ENCODE results near the gene EVI5. TPM values are rescaled to one million over a fixed set of nuclear protein-coding genes. Genes with fewer than 3 reads are reported as not detected.

Gene EVI5
- polyA plus RNA-seq, 3 donors, result 7.6 to 19.4 (median 14.3) TPM

DNA sequence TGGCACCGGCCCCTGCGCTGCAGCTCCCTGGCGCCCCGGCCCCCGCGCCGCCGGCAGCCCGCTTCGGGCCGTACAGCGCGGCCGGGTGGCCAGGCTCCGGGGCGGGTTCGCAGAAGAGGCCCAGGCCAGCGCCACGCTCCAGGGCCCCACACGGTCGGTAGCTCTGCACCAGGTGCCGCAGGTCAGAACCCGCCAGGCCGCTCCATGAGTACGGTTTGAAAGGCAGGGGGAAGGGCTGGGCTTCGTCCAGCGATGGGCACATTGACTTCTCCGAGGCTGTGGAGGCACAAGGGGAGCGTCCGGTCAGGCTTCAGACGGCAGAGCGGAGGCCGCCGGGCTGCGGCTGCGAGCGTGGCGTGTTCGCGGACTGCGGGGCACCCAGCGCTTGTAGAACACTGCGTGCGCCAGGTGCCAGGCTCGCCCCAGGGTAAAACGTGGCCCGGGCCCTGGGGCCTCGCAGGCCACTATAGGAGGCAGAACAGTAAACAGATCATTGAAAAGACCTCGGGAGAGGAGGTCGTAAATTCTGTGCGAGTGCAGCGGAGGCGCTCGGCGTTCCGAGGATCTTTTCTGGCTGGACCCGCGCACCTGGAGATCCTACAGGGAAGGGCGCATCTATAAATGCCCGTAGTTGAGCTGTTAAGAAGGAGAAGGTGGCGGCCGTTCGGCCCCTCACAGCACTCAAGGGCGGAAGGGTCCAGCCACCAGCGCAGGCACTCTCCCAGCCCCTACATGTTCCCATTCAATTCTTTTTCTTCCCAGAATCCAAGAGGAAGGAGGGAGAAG, 303.9 kb downstream of the EVI5 start:
- Mint-ChIP-seq H3K36me3 (peaks cover 4 to 16% of the 10 kb centered on the region in 2 donors), H3K4me3 (peak overlapping the region; percentile 39 to 59), H3K4me1 (peaks cover 41% of the 10 kb centered on the region), H3K27me3 (ENCODE audit: low read depth in 3 of 3) (peaks cover 27 to 38% (median 31%) of the 10 kb centered on the region in 3 donors), H3K27ac (no peak overlapping the region), H3K9me3 (peaks cover 0 to 10% (median 4%) of the 10 kb centered on the region in 7 donors)
- Histone ChIP-seq H3K36me3 (replicated peaks in 1 of 2; ENCODE audit: control insufficient read depth in 1 of 2, insufficient read depth in 2 of 2, low read length in 2 of 2) (no peaks in the 10 kb centered on the region), H3K27ac (ENCODE audit: low read depth in 1 of 2, low read length in 2 of 2) (no peak overlapping the region), H3K27me3 (ENCODE audit: control insufficient read depth in 2 of 2, insufficient read depth in 2 of 2, low read length in 2 of 2) (peaks cover 0 to 31% of the 10 kb centered on the region in 2 donors), H3K4me1 (ENCODE audit: control insufficient read depth in 1 of 2, insufficient read depth in 2 of 2, low read length in 2 of 2) (peaks cover 44 to 51% of the 10 kb centered on the region in 2 donors), H3K4me2 (replicated peaks; ENCODE audit: extremely low read depth, low read length, poor library complexity, severe bottlenecking) (no peak overlapping the region), H3K79me2 (ENCODE audit: insufficient read depth, low read length) (peaks cover 51% of the 10 kb centered on the region), H2AFZ (ENCODE audit: insufficient read depth, low read depth, low read length, poor library complexity, severe bottlenecking) (no peak overlapping the region), H4K20me1 (ENCODE audit: insufficient read depth, low read length) (no peaks in the 10 kb centered on the region), H3K4me3 (replicated peaks in 1 of 3; ENCODE audit: low read depth in 2 of 3, low read length in 3 of 3) (no peak overlapping the region), H3K9me3 (replicated peaks in 1 of 2; ENCODE audit: control insufficient read depth in 1 of 2, insufficient read depth in 1 of 2, low read length in 2 of 2) (no peaks in the 10 kb centered on the region), H3K9ac (ENCODE audit: insufficient read depth, low read length, poor library complexity, severe bottlenecking) (no peak overlapping the region)
- no peak for TF ChIP-seq CTCF (IDR thresholded peaks at IDR 0.05)
- intact Hi-C loops (cut with micrococcal nuclease), result loop anchor here in 1 of 2 donors (10.0 kb wide), 1 partner anchor 176 kb away; no protein-coding TSS in a partner anchor
- WGBS (ENCODE audit: insufficient coverage), result 96% methylated on average over 61 of the region's 65 CpGs
- DNase-seq, result no peak

DNA sequence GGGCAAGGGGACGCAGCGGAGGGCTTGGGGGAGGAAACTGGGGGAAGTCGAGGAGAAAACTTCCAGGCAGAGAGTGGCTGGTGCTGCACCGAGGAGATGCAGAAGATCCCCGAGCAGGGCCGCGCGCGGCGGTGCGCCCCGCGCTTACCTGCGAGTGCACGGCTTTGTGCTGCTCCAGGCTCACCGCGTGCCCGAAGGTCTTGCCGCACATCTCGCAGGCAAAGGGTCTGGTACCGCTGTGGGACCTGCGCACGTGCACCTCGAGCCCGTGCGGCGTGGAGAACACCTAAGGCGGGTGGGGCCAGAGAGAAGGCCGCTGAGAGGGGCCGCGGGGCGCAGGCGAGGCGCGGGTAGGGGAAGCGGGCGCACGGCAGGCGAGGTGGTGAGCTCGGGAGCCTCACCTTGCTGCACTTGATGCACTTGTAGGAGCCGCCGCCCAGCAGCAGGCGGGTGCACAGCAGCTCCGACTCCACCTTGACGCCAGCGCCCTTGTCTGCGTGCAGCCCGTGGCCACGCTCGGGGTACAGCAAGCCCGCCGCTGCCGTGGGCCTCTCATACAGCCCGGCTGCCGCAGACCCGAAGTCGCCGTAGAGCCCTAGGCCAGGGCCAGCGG, 304.6 kb downstream of the EVI5 start:
- Histone ChIP-seq H3K27me3 (ENCODE audit: control insufficient read depth in 2 of 2, insufficient read depth in 2 of 2, low read length in 2 of 2) (peaks cover 0 to 31% of the 10 kb centered on the region in 2 donors), H4K20me1 (ENCODE audit: insufficient read depth, low read length) (no peaks in the 10 kb centered on the region), H3K79me2 (ENCODE audit: insufficient read depth, low read length) (peaks cover 44% of the 10 kb centered on the region), H3K9me3 (replicated peaks in 1 of 2; ENCODE audit: control insufficient read depth in 1 of 2, insufficient read depth in 1 of 2, low read length in 2 of 2) (no peaks in the 10 kb centered on the region), H3K4me1 (ENCODE audit: control insufficient read depth in 1 of 2, insufficient read depth in 2 of 2, low read length in 2 of 2) (peaks cover 44 to 48% of the 10 kb centered on the region in 2 donors), H3K4me2 (replicated peaks; ENCODE audit: extremely low read depth, low read length, poor library complexity, severe bottlenecking) (no peak overlapping the region), H2AFZ (ENCODE audit: insufficient read depth, low read depth, low read length, poor library complexity, severe bottlenecking) (no peak overlapping the region), H3K9ac (ENCODE audit: insufficient read depth, low read length, poor library complexity, severe bottlenecking) (no peak overlapping the region), H3K27ac (ENCODE audit: low read depth in 1 of 2, low read length in 2 of 2) (no peak overlapping the region), H3K4me3 (replicated peaks in 1 of 3; ENCODE audit: low read depth in 2 of 3, low read length in 3 of 3) (no peak overlapping the region), H3K36me3 (replicated peaks in 1 of 2; ENCODE audit: control insufficient read depth in 1 of 2, insufficient read depth in 2 of 2, low read length in 2 of 2) (no peaks in the 10 kb centered on the region)
- Mint-ChIP-seq H3K27me3 (ENCODE audit: low read depth in 3 of 3) (peaks cover 27 to 33% (median 31%) of the 10 kb centered on the region in 3 donors), H3K4me1 (peaks cover 41% of the 10 kb centered on the region), H3K27ac (no peak overlapping the region), H3K9me3 (peaks cover 0 to 10% (median 4%) of the 10 kb centered on the region in 7 donors), H3K36me3 (peaks cover 5 to 16% of the 10 kb centered on the region in 2 donors), H3K4me3 (no peak overlapping the region)
- WGBS (ENCODE audit: insufficient coverage), result 96% methylated on average over 58 of the region's 59 CpGs
- intact Hi-C loops (cut with micrococcal nuclease), result loop anchor here in 1 of 2 donors (10.0 kb wide), 1 partner anchor 176 kb away; no protein-coding TSS in a partner anchor
- no peak for DNase-seq
- no peak for TF ChIP-seq CTCF (IDR thresholded peaks at IDR 0.05)
